SKM-1 treated with dmso at 0.1 percent for 144 hours (cell line): Measurements from ENCODE around the gene PSG5.
"Not testable (repeated sequence)": the region's sequence is repeated elsewhere in the genome, so short reads cannot be mapped to it uniquely, and the experiment has no call there.

Source experiments
- DNase-seq: peaks from one replicate; lab custom pipeline; 2025; ENCODE audit not compliant: unreplicated experiment; lab: John Stamatoyannopoulos, UW

The PSG5 gene

DNA sequence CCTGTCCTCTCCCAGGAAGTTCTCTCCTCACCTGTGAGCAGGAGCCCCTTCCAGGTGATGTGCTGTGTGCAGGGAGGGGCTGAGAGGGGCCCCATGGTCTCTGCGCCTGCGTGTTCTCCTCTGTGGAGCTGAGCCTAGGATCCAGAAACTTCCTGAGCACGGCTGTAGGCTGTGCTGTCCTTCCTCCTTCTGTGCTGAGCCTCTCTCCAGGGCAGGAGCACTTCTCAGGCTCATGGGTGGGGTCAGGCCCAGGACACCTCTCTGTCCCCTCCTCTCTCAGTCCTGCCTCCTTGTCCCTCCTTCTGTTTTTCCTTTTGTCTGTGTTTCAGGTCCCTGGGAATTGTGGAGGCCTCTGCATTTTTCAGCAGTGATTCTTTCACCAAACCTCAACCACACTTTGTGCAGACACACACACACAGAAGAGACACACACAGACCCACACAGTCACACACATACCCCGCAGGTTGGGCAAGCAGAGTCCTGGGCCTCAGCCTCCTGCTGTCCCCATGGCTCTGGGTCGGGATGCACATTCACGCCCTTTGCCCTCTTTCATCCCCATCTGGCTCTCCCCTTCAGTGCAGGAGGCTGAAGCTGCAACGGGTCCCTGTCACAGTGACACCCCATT lies at the start of gene PSG5:
Gene PSG5 (minus strand): TSS at position 226 of the 625 bp plus-strand sequence. CDS start 131 bp downstream, at position 95.
- DNase-seq, result not testable (repeated sequence)

DNA sequence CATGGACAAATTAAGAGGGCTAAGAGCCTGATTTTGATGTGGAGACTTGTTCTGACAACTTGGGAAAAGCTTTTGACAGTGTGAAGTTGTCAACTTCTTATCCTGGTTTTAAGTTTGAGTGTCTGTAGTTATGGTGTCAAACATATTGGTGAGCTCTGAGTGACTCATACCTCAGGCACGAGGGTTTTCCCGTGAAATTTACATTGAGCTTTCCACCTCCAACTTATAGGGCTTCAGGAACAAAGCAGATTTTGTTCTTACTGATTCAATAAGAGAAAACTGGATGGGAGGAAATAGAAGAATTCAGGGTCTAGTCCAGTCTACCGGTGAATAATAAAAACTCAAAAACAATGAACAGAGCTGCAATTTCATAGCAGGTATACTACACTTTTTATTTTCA lies 49.4 kb upstream of the PSG5 start:
- not testable (repeated sequence) for DNase-seq

DNA sequence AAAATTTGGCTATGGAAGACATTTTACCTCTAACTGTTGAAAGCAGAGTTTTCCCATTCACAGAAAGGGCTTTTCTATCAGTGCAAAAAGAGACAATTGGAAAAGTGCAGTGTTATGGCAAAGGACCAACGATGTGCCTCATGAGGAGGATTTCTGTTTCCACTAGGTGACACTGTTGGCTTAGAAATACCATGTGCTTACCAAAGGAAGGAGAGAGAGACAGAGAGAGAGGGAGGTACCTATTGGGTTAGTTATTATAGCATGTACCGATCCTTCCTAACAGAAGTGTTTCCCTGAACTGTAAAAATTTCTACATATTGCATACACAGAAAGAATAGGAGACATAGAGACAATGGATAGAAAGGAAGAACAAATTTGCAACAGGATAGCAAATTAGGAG lies 43.0 kb upstream of the PSG5 start:
- no peak for DNase-seq

DNA sequence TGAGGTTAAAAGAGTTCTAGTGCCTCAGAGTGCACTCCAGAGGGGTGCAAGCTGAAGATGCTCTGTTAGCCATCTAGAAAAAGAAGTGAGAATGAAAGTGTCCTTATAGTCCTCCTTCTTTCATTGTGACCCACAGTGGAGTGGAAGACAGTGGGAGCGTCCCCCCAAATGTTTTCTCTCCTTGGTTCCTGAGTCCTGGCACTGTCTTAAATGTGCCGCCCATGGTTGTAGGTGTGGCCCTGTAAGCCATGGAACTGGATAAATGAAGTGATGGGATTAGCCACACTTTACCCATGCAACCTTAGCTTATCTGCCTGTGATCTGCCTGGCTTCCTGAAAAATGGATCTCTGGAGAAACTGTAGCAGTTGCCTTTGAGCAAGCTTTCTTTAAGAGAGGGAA lies 42.4 kb upstream of the PSG5 start:
- not testable (repeated sequence) for DNase-seq

DNA sequence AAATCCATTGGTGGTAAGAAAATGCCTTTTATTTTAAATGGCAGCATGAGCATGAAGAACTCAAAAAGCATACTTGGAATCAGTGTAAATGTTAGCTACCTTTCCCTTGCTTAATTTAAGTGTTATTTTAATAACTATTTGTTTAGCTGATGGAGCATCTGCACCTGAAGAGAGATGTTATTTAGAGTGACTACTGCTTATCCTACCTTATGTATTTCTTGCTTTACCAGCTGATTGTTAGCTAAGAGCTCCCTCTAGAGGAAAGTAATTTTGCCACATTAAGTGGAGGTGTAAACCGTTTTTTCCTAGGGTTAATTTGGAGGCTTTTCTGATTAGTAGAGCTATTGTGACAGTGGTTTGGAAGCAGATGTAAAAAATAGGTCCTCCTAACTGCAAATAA lies 40.6 kb upstream of the PSG5 start:
- DNase-seq, result not testable (repeated sequence)

DNA sequence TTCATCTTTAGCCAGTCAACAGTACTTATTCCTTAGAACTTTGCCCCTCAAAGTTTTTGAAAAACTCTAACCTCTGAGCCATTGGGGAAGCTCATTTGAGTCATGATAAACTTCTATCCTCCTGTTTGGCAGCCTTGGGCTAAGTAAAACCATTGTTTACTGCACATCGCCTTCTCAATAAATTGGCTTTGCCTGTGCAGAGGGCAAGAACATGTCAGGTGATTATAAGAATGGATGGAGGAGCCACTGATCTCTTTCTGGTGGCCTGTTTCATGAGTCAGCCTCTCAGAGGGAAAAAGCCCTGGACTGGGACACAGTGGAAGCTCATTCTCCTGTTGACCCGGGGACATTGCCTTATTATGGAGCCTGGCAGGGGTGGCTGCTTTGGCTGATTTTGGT lies 38.5 kb upstream of the PSG5 start:
- no peak for DNase-seq

DNA sequence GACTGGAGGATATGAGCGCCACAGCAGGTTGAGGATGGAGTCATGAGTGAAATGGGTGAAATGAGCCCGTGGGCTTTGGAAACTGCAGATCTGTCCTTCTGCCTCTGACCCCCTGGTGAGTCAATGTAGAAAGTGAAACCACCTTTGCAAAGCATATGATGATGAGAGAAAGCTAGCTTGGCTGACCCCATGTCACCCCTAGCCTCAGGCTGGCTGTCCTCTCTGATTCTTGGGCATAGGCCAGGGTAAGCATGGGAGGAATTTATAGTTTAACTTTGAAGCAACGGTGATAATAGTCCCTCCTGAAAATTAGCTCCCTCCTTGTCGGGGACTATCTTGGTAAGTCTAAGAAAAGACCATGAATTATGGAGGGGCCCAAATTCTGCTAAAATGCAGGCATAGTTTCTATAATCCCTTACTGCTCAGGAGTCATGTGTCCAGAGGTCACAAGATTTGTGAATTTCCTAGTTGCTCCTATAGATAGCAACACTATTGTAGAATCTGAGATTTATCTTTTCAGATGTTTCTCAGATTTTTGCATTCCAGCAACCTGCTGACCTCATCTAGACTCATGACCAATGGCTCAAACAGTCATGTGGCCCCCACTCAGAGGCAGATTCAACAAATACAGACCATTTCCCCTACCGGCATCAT lies 38.0 kb upstream of the PSG5 start:
- DNase-seq, result not testable (repeated sequence)

DNA sequence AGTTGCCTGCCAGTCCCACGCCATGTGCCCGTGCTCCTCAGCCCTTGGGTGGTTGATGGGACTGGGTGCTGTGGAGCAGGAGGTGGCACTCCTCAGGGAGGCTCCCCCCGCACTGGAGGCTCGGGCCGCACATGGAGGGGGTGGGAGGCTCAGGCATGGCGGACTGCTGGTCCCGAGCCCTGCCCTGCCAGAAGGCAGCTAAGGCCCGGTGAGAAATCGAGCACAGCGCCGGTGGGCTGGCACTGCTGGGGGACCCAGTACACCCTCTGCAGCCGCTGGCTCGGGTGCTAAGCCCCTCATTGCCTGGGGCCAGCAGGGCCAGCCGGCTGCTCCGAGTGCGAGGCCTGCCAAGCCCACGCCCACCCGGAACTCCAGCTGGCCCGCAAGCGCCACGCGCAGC lies 35.6 kb upstream of the PSG5 start:
- DNase-seq, result not testable (repeated sequence)

DNA sequence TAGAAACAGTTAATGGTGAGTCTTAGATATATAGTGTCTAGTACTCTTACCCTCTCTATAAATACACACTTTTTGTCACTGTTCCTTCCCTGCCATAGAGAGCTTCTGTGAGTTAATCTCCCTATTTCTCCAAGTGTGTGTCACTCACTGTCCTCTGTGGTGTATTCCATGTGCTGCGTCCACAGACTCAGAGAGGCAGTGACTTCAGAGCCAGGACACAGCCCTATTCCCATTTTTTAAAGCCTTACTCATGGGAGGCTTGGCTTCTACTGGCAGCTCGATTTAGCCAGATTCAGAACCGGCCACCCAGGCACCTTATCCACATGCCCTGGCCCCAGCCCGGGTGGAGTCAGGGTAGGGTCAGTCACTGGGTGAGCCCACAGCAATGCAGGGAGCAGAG lies 32.8 kb upstream of the PSG5 start:
- DNase-seq, result not testable (repeated sequence)

DNA sequence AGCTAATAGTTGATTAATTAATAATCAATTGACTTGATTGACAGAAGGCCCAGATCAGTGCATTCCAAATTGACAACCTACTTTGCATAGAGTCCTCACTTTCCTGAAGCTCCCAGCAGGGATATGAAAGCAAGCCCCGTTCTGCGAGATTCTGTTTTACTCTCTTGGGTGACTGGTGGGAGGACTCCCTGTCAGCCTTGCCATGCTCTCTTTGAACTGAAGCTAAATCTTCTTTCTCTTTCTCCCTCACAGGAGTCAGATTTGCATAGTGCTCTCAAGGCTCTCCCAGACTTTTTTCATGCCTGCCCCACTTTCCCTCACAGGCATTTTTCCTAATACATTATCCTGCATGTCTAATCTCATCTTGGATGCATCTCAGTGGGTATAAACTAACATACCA lies 29.5 kb upstream of the PSG5 start:
- DNase-seq, result not testable (repeated sequence)

DNA sequence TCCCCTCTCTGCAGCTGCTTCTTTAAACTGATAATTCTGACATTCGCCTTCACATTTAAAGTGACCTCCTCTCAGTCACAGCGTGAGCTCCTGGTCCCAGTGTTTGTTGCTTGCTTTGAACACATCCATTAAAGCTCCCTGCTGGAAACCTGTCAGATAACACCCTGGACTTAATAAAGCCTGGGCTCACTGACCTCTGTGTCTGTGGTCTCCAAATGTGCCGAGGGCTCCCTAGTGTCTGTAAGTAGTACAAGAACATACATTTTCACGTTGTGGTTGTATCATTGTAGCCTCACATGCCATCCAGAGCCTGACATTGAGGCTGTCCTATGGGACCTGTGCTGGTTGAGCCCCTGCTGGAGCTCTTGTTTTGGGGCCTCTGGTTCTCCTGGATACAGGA lies 21.7 kb upstream of the PSG5 start:
- no peak for DNase-seq

DNA sequence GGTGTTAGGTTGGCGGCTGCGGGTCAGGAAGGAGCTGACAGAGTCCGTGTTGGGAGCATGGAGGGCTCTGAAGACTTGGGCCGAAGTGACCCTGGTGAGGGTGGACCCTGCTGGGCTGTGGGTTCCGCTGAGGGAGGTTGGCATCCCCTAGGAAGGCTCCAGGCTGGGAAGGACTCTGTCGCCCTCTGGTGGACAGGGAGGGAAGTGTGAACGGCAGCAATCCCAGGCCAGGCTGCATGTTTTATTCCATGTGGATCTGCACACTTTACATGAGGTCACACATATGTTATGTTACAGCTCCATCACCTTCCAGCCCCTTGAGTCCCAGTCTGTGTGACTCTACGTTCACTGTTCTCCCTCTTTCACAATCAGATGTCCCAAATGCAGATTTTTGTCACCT lies 20.8 kb upstream of the PSG5 start:
- DNase-seq, result not testable (repeated sequence)

DNA sequence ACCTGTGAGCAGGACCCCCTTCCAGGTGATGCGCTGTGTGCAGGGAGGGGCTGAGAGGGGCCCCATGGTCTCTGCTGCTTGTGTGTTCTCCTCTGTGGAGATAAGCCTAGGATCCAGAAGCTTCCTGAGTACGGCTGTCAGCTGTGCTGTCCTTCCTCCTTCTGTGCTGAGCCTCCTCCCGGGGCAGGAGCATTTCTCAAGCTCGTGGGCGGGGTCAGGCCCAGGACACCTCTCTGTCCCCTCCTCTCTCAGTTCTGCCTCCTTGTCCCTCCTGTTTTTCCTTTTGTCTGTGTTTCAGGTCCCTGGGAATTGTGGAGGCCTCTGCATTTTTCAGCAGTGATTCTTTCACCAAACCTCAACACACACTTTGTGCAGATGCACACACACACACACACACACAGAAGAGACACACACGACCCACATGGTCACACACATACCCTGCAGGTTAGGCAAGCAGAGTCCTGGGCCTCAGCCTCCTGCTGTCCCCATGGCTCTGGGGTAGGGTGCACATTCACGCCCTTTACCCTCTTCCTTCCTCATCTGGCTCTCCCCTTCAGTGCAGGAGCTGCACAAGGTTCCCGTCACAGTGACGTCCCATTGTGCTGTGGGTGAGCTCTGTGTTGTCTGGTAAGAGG lies 19.3 kb upstream of the PSG5 start, which contains the start of gene PSG4:
Gene PSG4 (minus strand): TSS at position 168 of the 635 bp plus-strand sequence. CDS start 102 bp downstream, at position 66.
- DNase-seq, result not testable (repeated sequence)

DNA sequence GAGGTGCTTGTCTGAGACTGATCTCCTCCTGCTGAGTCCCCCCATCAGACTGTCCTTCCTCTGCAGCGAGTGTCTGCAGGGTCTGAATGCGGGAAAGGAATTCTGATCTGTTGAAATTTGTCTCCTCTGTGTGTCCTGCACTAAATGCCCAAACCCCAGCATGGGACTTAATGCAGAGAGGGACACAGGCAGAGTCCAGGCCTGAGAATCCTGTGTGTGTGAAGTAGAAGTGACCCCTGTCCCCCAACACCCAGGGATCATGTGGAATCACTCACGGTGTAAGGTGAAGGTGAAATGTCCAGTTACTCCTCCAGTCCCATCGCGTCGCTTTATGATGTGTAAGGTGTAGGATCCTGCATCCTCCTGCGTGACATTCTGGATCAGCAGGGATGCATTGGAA lies 17.3 kb upstream of the PSG5 start:
- not testable (repeated sequence) for DNase-seq

DNA sequence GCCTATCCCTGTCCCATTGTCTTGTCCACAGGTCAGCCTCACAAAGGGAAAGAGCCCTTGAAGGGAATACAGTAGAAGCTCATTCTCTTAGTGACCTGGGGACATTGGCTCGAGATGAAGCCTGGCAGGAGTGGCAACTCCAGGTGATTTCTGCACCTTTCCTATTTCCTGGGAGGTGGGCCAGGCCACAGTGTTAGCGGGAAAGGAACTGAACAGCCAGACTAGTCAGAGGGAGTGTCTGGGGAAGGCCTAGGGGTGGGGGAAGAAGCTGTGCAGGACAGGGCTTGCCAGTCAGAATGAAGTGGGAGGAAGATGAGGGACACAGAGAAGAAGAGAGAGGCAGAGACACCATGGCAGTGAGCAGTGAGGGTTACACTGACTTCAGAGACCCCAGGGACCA lies 15.6 kb upstream of the PSG5 start:
- DNase-seq, result not testable (repeated sequence)

DNA sequence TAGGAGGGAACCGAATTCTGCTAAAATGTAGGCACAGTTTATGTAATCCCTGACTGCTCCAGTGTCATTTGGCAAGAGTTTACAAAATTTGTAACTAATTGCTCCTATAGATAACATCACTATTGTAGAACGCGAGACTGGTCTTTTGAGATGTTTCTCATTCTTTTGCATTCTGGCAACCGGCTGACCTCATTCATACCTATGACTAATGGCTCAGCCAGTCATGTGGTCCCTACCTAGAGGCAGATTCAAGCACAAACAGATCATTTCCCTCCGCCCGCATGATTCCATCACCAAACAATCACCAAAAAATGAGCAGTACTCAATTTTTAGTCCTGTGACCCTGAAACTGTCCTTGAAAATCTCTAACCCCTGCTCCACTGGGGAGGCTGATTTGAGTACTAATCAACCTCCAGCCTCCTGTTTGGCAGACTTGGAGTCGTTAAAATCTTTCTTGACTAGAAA lies 15.0 kb upstream of the PSG5 start:
- not testable (repeated sequence) for DNase-seq

DNA sequence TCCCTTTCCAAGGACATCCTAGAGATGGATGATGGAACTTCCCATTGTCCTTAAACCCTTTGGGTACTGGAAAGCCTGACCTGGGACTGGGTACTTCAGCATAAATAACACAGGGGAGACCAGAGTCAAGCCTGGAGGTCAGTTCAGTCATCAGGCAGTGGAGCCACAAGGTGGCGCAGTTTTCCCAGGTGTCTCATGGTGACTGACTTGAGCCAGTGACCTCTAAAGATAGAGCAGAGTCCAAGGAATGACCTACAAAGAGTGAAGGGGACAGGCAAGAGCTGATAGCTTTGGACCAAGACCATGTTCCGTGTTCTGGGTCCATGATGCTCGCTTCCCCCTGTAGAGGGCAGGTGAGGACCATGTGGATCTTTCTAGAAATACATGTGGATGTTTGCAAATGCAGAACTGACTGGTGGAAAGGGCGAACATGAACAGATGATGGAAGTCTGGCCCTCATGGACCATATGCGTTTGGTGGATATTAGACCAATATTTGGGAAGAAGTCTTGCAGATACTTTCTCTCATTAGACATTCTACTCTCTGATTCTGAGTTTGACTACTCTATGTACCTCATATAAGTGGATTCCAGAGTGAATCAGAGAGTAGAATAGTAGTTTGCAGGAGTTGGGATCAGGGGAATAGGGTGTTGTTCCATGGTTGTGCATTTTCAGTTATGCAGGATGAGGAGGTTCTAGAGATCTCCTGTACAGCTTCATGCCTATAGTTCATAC lies 12.5 kb upstream of the PSG5 start:
- not testable (repeated sequence) for DNase-seq

DNA sequence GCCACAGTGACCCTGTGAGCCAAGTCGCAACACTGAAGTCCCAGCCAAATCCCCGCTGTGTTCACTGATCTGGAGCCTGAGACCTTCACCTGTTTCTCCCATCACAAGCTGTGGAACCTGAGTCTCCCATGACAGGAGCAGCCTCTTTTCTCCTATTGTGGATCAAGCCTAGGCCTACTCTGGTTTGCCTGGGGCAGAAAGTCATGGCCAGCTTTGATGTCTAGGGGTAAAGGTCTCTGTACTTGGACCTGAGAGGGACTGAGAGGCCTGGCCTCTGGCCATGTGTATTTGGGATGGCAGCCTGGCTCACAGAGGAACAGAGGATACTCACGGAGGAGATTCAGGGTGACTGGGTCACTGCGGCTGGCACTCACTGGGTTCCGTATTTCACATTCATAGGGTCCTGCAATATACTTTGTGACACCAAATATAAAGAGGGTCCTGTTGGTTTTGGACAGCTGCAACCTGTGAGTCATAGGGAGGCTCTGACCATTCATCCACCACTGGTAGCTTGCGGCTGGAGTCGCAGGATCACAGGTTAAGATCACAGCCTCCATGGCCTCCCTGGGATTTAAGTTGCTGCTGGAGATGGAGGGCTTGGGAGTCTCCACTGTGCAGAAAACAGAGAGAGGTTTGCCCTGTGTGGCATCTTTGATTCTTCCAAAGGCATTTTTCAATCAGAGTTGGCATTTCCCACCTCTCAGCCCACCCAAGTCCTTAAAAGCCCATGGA lies 11.5 kb upstream of the PSG5 start:
- DNase-seq, result not testable (repeated sequence)

DNA sequence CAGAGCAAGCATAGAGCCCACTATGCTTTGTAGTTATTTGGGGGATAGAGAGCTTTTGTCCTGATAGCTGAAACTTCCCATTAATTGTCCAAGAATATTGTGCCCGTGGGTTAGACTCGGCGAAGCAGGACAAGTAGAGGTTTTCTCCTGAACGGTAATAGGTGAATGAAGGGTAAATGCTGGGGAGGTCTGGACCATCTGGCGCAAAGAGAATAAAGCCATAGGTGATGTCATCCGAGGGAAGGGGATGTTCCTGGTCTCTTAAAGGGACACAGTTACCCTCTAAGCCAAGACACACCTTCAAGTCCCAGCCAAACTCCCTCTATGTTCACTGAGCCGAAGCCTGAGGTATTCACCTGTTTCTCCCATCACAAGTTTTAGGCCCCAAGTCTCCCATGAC lies 8.1 kb upstream of the PSG5 start:
- not testable (repeated sequence) for DNase-seq

DNA sequence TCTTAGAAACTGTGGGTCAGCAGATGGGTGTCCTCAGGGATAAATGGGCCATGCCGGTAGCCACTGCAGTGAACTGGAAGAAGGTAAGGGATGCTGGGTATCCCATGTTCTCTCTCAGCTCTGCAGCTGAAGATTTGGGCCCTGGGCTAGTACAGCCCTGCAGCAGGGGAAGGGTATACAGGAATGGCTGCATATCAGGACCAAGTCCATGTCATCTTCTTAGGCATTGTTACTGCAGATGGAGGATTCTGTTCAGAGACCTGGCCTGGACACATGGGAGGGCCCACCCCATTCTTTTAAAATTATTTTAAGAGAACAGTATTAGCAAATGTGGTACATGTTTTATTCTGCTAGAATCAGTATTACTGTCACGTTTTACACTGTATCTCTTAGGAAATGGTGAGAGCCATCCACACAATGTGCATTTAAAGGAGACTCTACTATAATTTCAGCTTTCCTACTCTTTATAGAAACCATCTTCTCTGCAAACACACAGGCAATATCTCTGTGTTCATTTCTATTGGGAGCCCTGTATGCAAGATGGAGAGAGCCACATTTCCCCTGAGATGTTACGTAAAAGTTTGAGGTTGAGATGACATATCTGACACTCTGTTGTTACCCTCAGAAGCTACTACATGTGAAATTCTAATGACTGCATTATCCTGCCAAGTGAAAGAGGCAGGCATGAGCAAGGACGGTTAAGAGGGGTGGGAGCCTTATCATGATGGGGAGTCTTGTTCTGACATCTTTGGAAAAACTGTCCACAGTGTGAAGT lies 6.2 kb upstream of the PSG5 start:
- DNase-seq, result not testable (repeated sequence)
